HCT116 (cell line): Measurements from ENCODE around the gene CES4A. TPM values are rescaled to one million over a fixed set of nuclear protein-coding genes. Genes with fewer than 3 reads are reported as not detected.

ENCODE experiments used
- ATAC-seq: fragments of 200-7000 bp; cut with Tn5 transposase; 2 replicates; pipeline ENCODE4 v1.9.1; 2020; ENCODE audit warnings: mild to moderate bottlenecking, moderate library complexity
- BruUV-seq: library from RNA; stranded (reverse); fragments of 400-500 nt; replicated peaks from 2 replicates; lab custom pipeline; 2021; lab: Mats Ljungman, UMichigan
- CTCF ChIA-PET: fragments of 300-600 bp; sonication (Branson Sonifier 250); formaldehyde crosslinking; loops from one replicate; lab custom pipeline; 2021; ENCODE audit warnings: antibody characterized with exemption; lab: Charles Lee
- POLR2A ChIA-PET: fragments of 300-600, 350-600 bp; sonication (Branson Sonifier 250); formaldehyde crosslinking; loops from one replicate; lab custom pipeline; 2021; ENCODE audit warnings: antibody characterized with exemption; lab: Charles Lee
- RAD21 ChIA-PET, 2 experiments: fragments of 300-600 bp; sonication (Branson Sonifier 250); formaldehyde crosslinking; loops; one replicate each; lab custom pipeline; 2023; ENCODE audit warnings: low total read pairs in 2 of 2; ENCODE audit not compliant: uncharacterized antibody in 2 of 2, unreplicated experiment in 2 of 2, low non-redundant PET in 1 of 2; lab: Charles Lee
- DNase-seq: peaks from one replicate; pipeline ENCODE4 v3.0.0-alpha.2; 2010; ENCODE audit warnings: low read depth, low spot score
- H2AFZ ChIP-seq: fragments of 200-600 bp; shearing (Covaris generic), sonication (generic); 2 replicates; pipeline ENCODE4 v1.6.1; 2017; ENCODE audit warnings: low read depth, mixed run types, mixed read lengths, antibody characterized with exemption, low read length; ENCODE audit not compliant: poor library complexity, severe bottlenecking
- H3K27ac ChIP-seq: 2 replicates; pipeline ENCODE4 v1.5.1; 2012; ENCODE audit warnings: low read depth, low read length
- H3K27me3 ChIP-seq: fragments of 200-600 bp; sonication (generic); 2 replicates; pipeline ENCODE4 v1.6.1; 2016; ENCODE audit warnings: mixed run types, low read length, mixed read lengths; ENCODE audit not compliant: insufficient read depth
- H3K36me3 ChIP-seq, 2 experiments: fragments of 200-500 bp in 1 of 2; fragments of 200-600 bp in 1 of 2; sonication (Bioruptor generic) in 1 of 2; sonication (generic) in 1 of 2; 2 replicates each; pipeline versions ENCODE4 v1.5.1 to v1.6.1; 2014 to 2016; ENCODE audit warnings: low read length in 2 of 2, inconsistent platforms in 1 of 2, mixed read lengths in 1 of 2, mixed run types in 1 of 2; ENCODE audit not compliant: insufficient read depth in 2 of 2, control insufficient read depth in 1 of 2
- H3K4me1 ChIP-seq, 2 experiments: fragments of 200-600 bp in 1 of 2; sonication (generic) in 1 of 2; 2 replicates each; pipeline versions ENCODE4 v1.5.1 to v1.6.1; 2012 to 2017; ENCODE audit warnings: low read length in 2 of 2, inconsistent platforms in 1 of 2, mild to moderate bottlenecking in 1 of 2, mixed read lengths in 1 of 2, mixed run types in 1 of 2, moderate library complexity in 1 of 2; ENCODE audit not compliant: insufficient read depth in 2 of 2, control insufficient read depth in 1 of 2
- H3K4me2 ChIP-seq: fragments of 200-600 bp; sonication (generic); 2 replicates; pipeline ENCODE4 v1.6.1; 2017; ENCODE audit warnings: mixed run types, low read length, mixed read lengths
- H3K4me3 ChIP-seq, 2 experiments: fragments of 200-600 bp in 1 of 2; sonication (generic) in 1 of 2; replicated peaks in 1 of 2; 2 replicates each; pipeline ENCODE4 v1.5.1; 2011 to 2016; ENCODE audit warnings: low read length in 2 of 2, control low read depth in 1 of 2, low read depth in 1 of 2, mild to moderate bottlenecking in 1 of 2, mixed read lengths in 1 of 2, mixed run types in 1 of 2
- H3K79me2 ChIP-seq: fragments of 200-600 bp; sonication (generic); 2 replicates; pipeline ENCODE4 v1.6.1; 2017; ENCODE audit warnings: mild to moderate bottlenecking, mixed run types, low read length, moderate library complexity, mixed read lengths; ENCODE audit not compliant: insufficient read depth
- H3K9ac ChIP-seq: fragments of 200-600 bp; sonication (generic); 2 replicates; pipeline ENCODE4 v1.6.1; 2016; ENCODE audit warnings: low read length, mixed read lengths
- H3K9me2 ChIP-seq: fragments of 200-600 bp; sonication (generic), shearing (Covaris generic); 2 replicates; pipeline ENCODE4 v1.6.1; 2017; ENCODE audit warnings: mixed run types, mild to moderate bottlenecking, moderate library complexity; ENCODE audit not compliant: insufficient read depth
- H3K9me3 ChIP-seq, 2 experiments: fragments of 200-500 bp in 1 of 2; fragments of 200-600 bp in 1 of 2; sonication (Bioruptor generic) in 1 of 2; sonication (generic) in 1 of 2; 2 replicates each; pipeline ENCODE4 v1.6.1; 2014 to 2017; ENCODE audit warnings: low read length in 2 of 2, mixed read lengths in 2 of 2, inconsistent platforms in 1 of 2, low read depth in 1 of 2, mild to moderate bottlenecking in 1 of 2, mixed run types in 1 of 2, moderate library complexity in 1 of 2; ENCODE audit not compliant: control insufficient read depth in 1 of 2, insufficient read depth in 1 of 2
- H4K20me1 ChIP-seq: fragments of 200-600 bp; sonication (generic), shearing (Covaris generic); 2 replicates; pipeline ENCODE4 v1.6.1; 2017; ENCODE audit warnings: mixed run types, mild to moderate bottlenecking, moderate library complexity; ENCODE audit not compliant: insufficient read depth
- ELF1 ChIP-seq: IDR thresholded peaks from 2 replicates; pipeline ENCODE4 v1.6.1; 2012; ENCODE audit warnings: low read depth, borderline replicate concordance
- JUND ChIP-seq: IDR thresholded peaks from 2 replicates; pipeline ENCODE4 v1.6.1; 2012
- POLR2AphosphoS5 ChIP-seq: IDR thresholded peaks from 2 replicates; pipeline ENCODE4 v1.6.1; 2011; ENCODE audit warnings: mild to moderate bottlenecking, low read depth, low read length, moderate library complexity
- RAD21 ChIP-seq: IDR thresholded peaks from 2 replicates; pipeline ENCODE4 v1.6.1; 2012; ENCODE audit warnings: low read depth, mild to moderate bottlenecking
- YY1 ChIP-seq: IDR thresholded peaks from 2 replicates; pipeline ENCODE4 v1.6.1; 2011; ENCODE audit warnings: low read length, low read depth, moderate library complexity, mild to moderate bottlenecking; ENCODE audit not compliant: insufficient replicate concordance; ENCODE audit errors: extremely low read depth
- ZFX ChIP-seq: fragments of 450-650 bp; IDR thresholded peaks from 2 replicates; pipeline ENCODE4 v1.6.1; 2017
- ZNF274 ChIP-seq: fragments of 200-500 bp; sonication (Bioruptor generic); IDR thresholded peaks from 2 replicates; pipeline ENCODE4 v1.6.1; 2014; ENCODE audit warnings: mild to moderate bottlenecking, low read depth, low read length, inconsistent platforms
- intact Hi-C: fragments of 100-400 bp; cut with micrococcal nuclease; formaldehyde crosslinking; loops from 2 replicates; pipeline ENCODE4 v1.10.0; 2022
- total RNA-seq: library from RNA; stranded (reverse); gene quantifications from one replicate; pipeline ENCODE4 v1.2.1, GENCODE V29; 2021; ENCODE audit not compliant: unreplicated experiment
- TF ChIP-seq, protein P1 (sequence below): IDR thresholded peaks from 2 replicates; pipeline ENCODE4 v1.6.1; 2012

CES4A gene
- total RNA-seq, 1 experiment from 2014 or later: not detected

DNA sequence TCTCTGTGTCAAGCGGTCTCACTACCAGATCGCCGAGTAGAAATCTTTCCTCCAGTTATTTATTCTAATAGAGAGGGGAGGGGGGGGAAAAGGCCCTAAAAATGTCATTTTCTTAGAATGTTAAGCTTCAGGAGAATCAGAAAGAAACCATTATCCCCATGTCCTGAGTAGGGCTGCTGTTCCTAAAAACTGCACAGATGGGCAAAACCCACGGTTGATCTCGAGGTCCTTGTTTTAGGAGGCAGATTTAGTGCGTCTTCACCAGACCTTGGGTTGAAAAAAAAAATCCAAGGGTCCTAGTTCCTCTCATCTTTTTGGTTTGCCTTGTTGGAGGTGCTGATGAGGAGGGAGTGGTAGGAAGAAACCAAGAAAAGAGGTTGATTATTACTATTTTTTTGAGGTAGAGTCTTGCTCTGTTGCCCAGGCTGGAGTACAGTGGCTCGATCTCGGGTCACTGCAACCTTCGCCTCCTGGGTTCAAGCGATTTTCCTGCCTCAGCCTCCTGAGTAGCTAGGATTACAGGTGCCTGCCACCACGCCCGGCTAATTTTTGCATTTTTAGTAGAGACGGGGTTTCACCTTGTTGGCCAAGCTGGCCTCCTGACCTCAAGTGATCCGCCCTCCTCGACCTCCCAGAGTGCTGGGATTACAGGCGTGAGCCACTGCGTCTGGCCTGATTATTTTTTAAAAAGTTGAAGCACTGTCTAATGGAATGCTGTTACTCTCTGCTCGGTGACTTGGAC lies 42.0 kb downstream of the CES4A start:
- H3K4me3 ChIP-seq: peak overlapping the region; percentile 78 to 94
- ChIA-PET RAD21 (no interaction called here), CTCF (no interaction called here), POLR2A (no interaction called here)
- peak overlapping the region; percentile 97 for H3K27ac ChIP-seq
- H2AFZ ChIP-seq: no peak overlapping the region
- peaks cover 68% of the 10 kb centered on the region for H3K79me2 ChIP-seq
- BruUV-seq: TSS peak; percentile 38
- H3K9me2 ChIP-seq: no peaks in the 10 kb centered on the region
- H3K36me3 ChIP-seq: peaks cover 6 to 18% of the 10 kb centered on the region in 2 experiments; a peak in 3 of 4 replicates
- no peaks in the 10 kb centered on the region; the same call in 1 of the 2 replicates for H4K20me1 ChIP-seq
- H3K4me1 ChIP-seq: peaks cover 12 to 18% of the 10 kb centered on the region in 2 experiments; a peak in 3 of 4 replicates
- H3K27me3 ChIP-seq: no peaks in the 10 kb centered on the region
- intact Hi-C loops: loop anchor here (5.0 kb wide), 1 partner anchor 62 kb away; no protein-coding TSS in a partner anchor
- no peak for ATAC-seq
- DNase-seq: no peak
- peak overlapping the region; percentile 97 for H3K4me2 ChIP-seq
- no peaks in the 10 kb centered on the region for H3K9me3 ChIP-seq
- TF ChIP-seq RAD21: no peak
- TF ChIP-seq YY1: no peak
- TF ChIP-seq POLR2AphosphoS5: no peak
- H3K9ac ChIP-seq: peak overlapping the region; percentile 97

DNA sequence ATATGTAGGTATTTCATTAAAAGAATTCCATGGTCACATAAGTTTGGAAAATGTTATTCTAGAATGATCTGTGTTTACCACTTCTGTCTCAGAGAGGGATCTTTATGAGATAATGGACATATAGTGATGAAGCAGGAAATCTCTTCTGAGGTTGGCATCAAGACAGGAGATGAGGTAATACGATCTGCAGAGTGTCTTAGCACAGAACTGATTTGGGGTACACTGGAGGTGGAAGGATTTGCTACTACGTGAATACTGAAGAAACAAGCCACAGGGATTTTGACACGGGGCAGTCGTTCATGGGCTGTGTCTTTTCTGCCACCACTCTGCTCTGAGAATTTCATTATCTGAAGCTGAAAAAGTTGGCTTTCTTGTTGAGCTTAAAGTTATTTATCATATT lies 46.1 kb downstream of the CES4A start:
- no peak for DNase-seq
- Histone ChIP-seq H3K9me3 (no peaks in the 10 kb centered on the region), H3K27ac (no peak overlapping the region), H3K4me2 (no peak overlapping the region), H3K27me3 (no peaks in the 10 kb centered on the region), H3K9me2 (no peaks in the 10 kb centered on the region), H2AFZ (no peak overlapping the region), H3K79me2 (peaks cover 99% of the 10 kb centered on the region), H3K4me1 (peaks cover 8 to 10% of the 10 kb centered on the region in 2 experiments; a peak in 3 of 4 replicates), H3K9ac (no peak overlapping the region), H3K36me3 (peaks cover 18 to 32% of the 10 kb centered on the region in 2 experiments), H3K4me3 (no peak overlapping the region), H4K20me1 (peaks cover 13% of the 10 kb centered on the region; the same call in 1 of the 2 replicates)
- ATAC-seq: no peak
- RAD21 ChIA-PET: no interaction called here
- BruUV-seq: no TSS peak
- CTCF ChIA-PET: no interaction called here
- TF ChIP-seq, protein P1, sequence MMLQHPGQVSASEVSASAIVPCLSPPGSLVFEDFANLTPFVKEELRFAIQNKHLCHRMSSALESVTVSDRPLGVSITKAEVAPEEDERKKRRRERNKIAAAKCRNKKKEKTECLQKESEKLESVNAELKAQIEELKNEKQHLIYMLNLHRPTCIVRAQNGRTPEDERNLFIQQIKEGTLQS: no peak
- TF ChIP-seq ZFX (no peak), ELF1 (no peak), JUND (no peak), ZNF274 (no peak), RAD21 (no peak)
- POLR2A ChIA-PET: no interaction called here
- intact Hi-C loops: loop anchor here (5.0 kb wide), 1 partner anchor 58 kb away; no protein-coding TSS in a partner anchor
